ENCODE data around the gene SULF2.

SULF2 gene

GRCh38 chr20:47708953-47709833 lies 76.1 kb downstream of the SULF2 start:
- DNase-seq = no peak

GRCh38 chr20:47708140-47708807 lies 77.0 kb downstream of the SULF2 start:
- no peak for DNase-seq

- DNase-seq = no peak
Observed at GRCh38 chr20:47706345-47706744, 78.9 kb downstream of the SULF2 start.

GRCh38 chr20:47705497-47705856 lies 79.8 kb downstream of the SULF2 start:
- DNase-seq = no peak

GRCh38 chr20:47704746-47705496 lies 80.4 kb downstream of the SULF2 start:
- DNase-seq = no peak

GRCh38 chr20:47703748-47704147 lies 81.5 kb downstream of the SULF2 start:
- DNase-seq = no peak

GRCh38 chr20:47701612-47702011 lies 83.7 kb downstream of the SULF2 start:
- DNase-seq = no peak

GRCh38 chr20:47700327-47700726 lies 85.0 kb downstream of the SULF2 start:
- peak in 1 of 5 experiments; percentile 34 for DNase-seq

GRCh38 chr20:47699818-47700217 lies 85.5 kb downstream of the SULF2 start:
- DNase-seq = no peak

- DNase-seq = no peak
Observed at GRCh38 chr20:47698142-47698541, 87.1 kb downstream of the SULF2 start.

GRCh38 chr20:47696856-47697255 lies 88.4 kb downstream of the SULF2 start:
- no peak for DNase-seq

- no peak for DNase-seq
Observed at GRCh38 chr20:47694021-47694818, 91.1 kb downstream of the SULF2 start.

GRCh38 chr20:47691625-47692024 lies 93.7 kb downstream of the SULF2 start:
- DNase-seq = no peak

- no peak for DNase-seq
Observed at GRCh38 chr20:47689731-47690130, 95.5 kb downstream of the SULF2 start.

- no peak for DNase-seq
Observed at GRCh38 chr20:47688385-47689381, 96.6 kb downstream of the SULF2 start.

GRCh38 chr20:47687095-47687987 lies 97.9 kb downstream of the SULF2 start:
- DNase-seq = no peak

GRCh38 chr20:47686545-47686944 lies 98.7 kb downstream of the SULF2 start:
- no peak for DNase-seq

GRCh38 chr20:47684306-47685080 lies 100.8 kb downstream of the SULF2 start:
- no peak for DNase-seq

GRCh38 chr20:47682916-47683315 lies 102.4 kb downstream of the SULF2 start:
- DNase-seq = no peak

All from T-helper 2 cell (primary cell).